ENCODE data around the gene FBXO45. TPM values are rescaled to one million over a fixed set of nuclear protein-coding genes. Genes with fewer than 3 reads are reported as not detected.

The FBXO45 gene
- total and polyA plus RNA-seq, 9 of the 15 experiments (the other 6 are each of a cell fraction or from before 2014, with no cell fraction given) = 15.2 to 52.8 (median 37.0) TPM

DNA sequence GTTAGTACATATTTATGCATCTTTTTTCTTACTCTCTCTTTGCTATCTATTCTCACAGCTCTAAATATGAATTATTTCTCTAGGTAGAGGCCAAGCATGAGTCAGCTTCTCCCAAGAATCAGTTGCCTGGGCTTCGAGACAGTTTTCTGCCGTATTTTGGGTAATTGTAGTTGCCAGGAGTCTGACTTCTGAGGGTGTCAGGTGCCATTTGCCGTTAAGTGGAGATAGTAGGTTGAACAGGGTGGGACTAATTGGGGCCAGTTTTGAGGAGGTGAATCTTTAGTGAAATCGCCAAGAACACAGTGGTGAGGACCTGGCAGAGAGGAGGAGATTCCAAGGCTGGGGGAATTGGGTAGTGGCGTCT lies 63.2 kb downstream of the FBXO45 start (continued):
- TF ChIP-seq, protein P1, sequence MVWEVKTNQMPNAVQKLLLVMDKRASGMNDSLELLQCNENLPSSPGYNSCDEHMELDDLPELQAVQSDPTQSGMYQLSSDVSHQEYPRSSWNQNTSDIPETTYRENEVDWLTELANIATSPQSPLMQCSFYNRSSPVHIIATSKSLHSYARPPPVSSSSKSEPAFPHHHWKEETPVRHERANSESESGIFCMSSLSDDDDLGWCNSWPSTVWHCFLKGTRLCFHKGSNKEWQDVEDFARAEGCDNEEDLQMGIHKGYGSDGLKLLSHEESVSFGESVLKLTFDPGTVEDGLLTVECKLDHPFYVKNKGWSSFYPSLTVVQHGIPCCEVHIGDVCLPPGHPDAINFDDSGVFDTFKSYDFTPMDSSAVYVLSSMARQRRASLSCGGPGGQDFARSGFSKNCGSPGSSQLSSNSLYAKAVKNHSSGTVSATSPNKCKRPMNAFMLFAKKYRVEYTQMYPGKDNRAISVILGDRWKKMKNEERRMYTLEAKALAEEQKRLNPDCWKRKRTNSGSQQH (CRISPR knock-in tag; IDR thresholded peaks at IDR 0.05) = no peak
- TF ChIP-seq MXI1 (IDR thresholded peaks at IDR 0.05; ENCODE audit: low read depth, low read length) = no peak
- no peak for TF ChIP-seq DIDO1 (tag; IDR thresholded peaks at IDR 0.05; ENCODE audit: low read depth)
- TF ChIP-seq E4F1 (CRISPR knock-in tag; IDR thresholded peaks at IDR 0.05; ENCODE audit: borderline replicate concordance) = no peak
- TF ChIP-seq NKRF (IDR thresholded peaks at IDR 0.05; ENCODE audit: borderline replicate concordance) = no peak
- no peak for TF ChIP-seq IFI16 (CRISPR knock-in tag; IDR thresholded peaks at IDR 0.05)
- no peak for TF ChIP-seq NFIC (IDR thresholded peaks at IDR 0.05)
- no peak for TF ChIP-seq ZNF165 (CRISPR knock-in tag; IDR thresholded peaks at IDR 0.05; ENCODE audit: borderline replicate concordance)
- TF ChIP-seq ZNF785 (CRISPR knock-in tag; IDR thresholded peaks at IDR 0.05) = no peak
- TF ChIP-seq ZNF77 (CRISPR knock-in tag; IDR thresholded peaks at IDR 0.05) = no peak
- TF ChIP-seq PHTF2 (CRISPR knock-in tag; IDR thresholded peaks at IDR 0.05) = no peak
- TF ChIP-seq SMAD2 (IDR thresholded peaks at IDR 0.05; ENCODE audit: low read depth, low read length) = no peak
- TF ChIP-seq NR3C1 (CRISPR knock-in tag; IDR thresholded peaks at IDR 0.05) = no peak
- TF ChIP-seq MCM7 (IDR thresholded peaks at IDR 0.05) = no peak
- no peak for TF ChIP-seq RHOXF2B (CRISPR knock-in tag; conservative IDR thresholded peaks at IDR 0.05)
- no peak for TF ChIP-seq ZNF217 (CRISPR knock-in tag; IDR thresholded peaks at IDR 0.05)
- TF ChIP-seq TAL1 (IDR thresholded peaks at IDR 0.05) = no peak
- TF ChIP-seq HDAC2 (IDR thresholded peaks at IDR 0.05) = no peak
- peak; percentile 39 for TF ChIP-seq TBP (optimal IDR thresholded peaks at IDR 0.05; ENCODE audit: low read depth, low read length)
- no peak for TF ChIP-seq ATF6 (CRISPR knock-in tag; IDR thresholded peaks at IDR 0.05)
- TF ChIP-seq FUS (optimal IDR thresholded peaks at IDR 0.05; ENCODE audit: low read depth, low read length) = no peak
- TF ChIP-seq HDAC1 (IDR thresholded peaks at IDR 0.05) = no peak
- TF ChIP-seq ZNF408 (CRISPR knock-in tag; IDR thresholded peaks at IDR 0.05; ENCODE audit: low read depth) = no peak
- peak; percentile 14 for TF ChIP-seq MEIS2 (IDR thresholded peaks at IDR 0.05; ENCODE audit: partially characterized antibody)
- TF ChIP-seq POLR2B (IDR thresholded peaks at IDR 0.05; ENCODE audit: low read depth, partially characterized antibody) = no peak
- no peak; the same call in 1 of the 2 replicates for TF ChIP-seq BACH1 (tag; IDR thresholded peaks at IDR 0.05)
